ENCODE data around the gene FBLN1.

Gene FBLN1

GRCh38 chr22:45638834-45639746, 136.4 kb downstream of the FBLN1 start:
- no peaks in the 10 kb centered on the region for H3K9me3 Mint-ChIP-seq
- H3K4me3 Mint-ChIP-seq, result peak overlapping the region; percentile 63
- DNase-seq (ENCODE audit: low spot score), result peak; percentile 7
- H3K4me1 Mint-ChIP-seq (ENCODE audit: low read depth), result peaks cover 23% of the 10 kb centered on the region
- peak overlapping the region; percentile 70 for H3K27ac Mint-ChIP-seq
- H3K27me3 Mint-ChIP-seq (ENCODE audit: low read depth), result peaks cover 36% of the 10 kb centered on the region
- H3K36me3 Mint-ChIP-seq (ENCODE audit: low read depth), result no peaks in the 10 kb centered on the region

- Mint-ChIP-seq H3K36me3 (ENCODE audit: low read depth) (no peaks in the 10 kb centered on the region), H3K27me3 (ENCODE audit: low read depth) (peaks cover 39% of the 10 kb centered on the region), H3K4me1 (ENCODE audit: low read depth) (peaks cover 23% of the 10 kb centered on the region), H3K4me3 (peak overlapping the region; percentile 46), H3K9me3 (no peaks in the 10 kb centered on the region), H3K27ac (no peak overlapping the region)
- DNase-seq (ENCODE audit: low spot score), result no peak
Observed at GRCh38 chr22:45639747-45640102, 137.0 kb downstream of the FBLN1 start.

GRCh38 chr22:45640291-45640940, 137.7 kb downstream of the FBLN1 start:
- Mint-ChIP-seq H3K9me3 (no peaks in the 10 kb centered on the region), H3K4me3 (no peak overlapping the region), H3K4me1 (ENCODE audit: low read depth) (peaks cover 23% of the 10 kb centered on the region), H3K27me3 (ENCODE audit: low read depth) (peaks cover 42% of the 10 kb centered on the region), H3K27ac (no peak overlapping the region), H3K36me3 (ENCODE audit: low read depth) (no peaks in the 10 kb centered on the region)
- no peak for DNase-seq (ENCODE audit: low spot score)

GRCh38 chr22:45640941-45641621, 138.4 kb downstream of the FBLN1 start:
- no peak overlapping the region for H3K4me3 Mint-ChIP-seq
- peaks cover 27% of the 10 kb centered on the region for H3K4me1 Mint-ChIP-seq (ENCODE audit: low read depth)
- peaks cover 45% of the 10 kb centered on the region for H3K27me3 Mint-ChIP-seq (ENCODE audit: low read depth)
- no peak for DNase-seq (ENCODE audit: low spot score)
- H3K9me3 Mint-ChIP-seq, result no peaks in the 10 kb centered on the region
- no peak overlapping the region for H3K27ac Mint-ChIP-seq
- H3K36me3 Mint-ChIP-seq (ENCODE audit: low read depth), result no peaks in the 10 kb centered on the region

- H3K27ac Mint-ChIP-seq, result no peak overlapping the region
- peaks cover 48% of the 10 kb centered on the region for H3K27me3 Mint-ChIP-seq (ENCODE audit: low read depth)
- no peak overlapping the region for H3K4me3 Mint-ChIP-seq
- H3K36me3 Mint-ChIP-seq (ENCODE audit: low read depth), result no peaks in the 10 kb centered on the region
- H3K4me1 Mint-ChIP-seq (ENCODE audit: low read depth), result peaks cover 27% of the 10 kb centered on the region
- DNase-seq (ENCODE audit: low spot score), result no peak
- no peaks in the 10 kb centered on the region for H3K9me3 Mint-ChIP-seq
Observed at GRCh38 chr22:45642986-45643385, 140.3 kb downstream of the FBLN1 start.

- no peak overlapping the region for H3K4me3 Mint-ChIP-seq
- peaks cover 48% of the 10 kb centered on the region for H3K27me3 Mint-ChIP-seq (ENCODE audit: low read depth)
- H3K27ac Mint-ChIP-seq, result no peak overlapping the region
- no peaks in the 10 kb centered on the region for H3K9me3 Mint-ChIP-seq
- peaks cover 15% of the 10 kb centered on the region for H3K4me1 Mint-ChIP-seq (ENCODE audit: low read depth)
- DNase-seq (ENCODE audit: low spot score), result no peak
- H3K36me3 Mint-ChIP-seq (ENCODE audit: low read depth), result no peaks in the 10 kb centered on the region
Observed at GRCh38 chr22:45644714-45645113, 142.0 kb downstream of the FBLN1 start.

GRCh38 chr22:45645150-45645525, 142.5 kb downstream of the FBLN1 start:
- H3K9me3 Mint-ChIP-seq, result no peaks in the 10 kb centered on the region
- H3K36me3 Mint-ChIP-seq (ENCODE audit: low read depth), result no peaks in the 10 kb centered on the region
- H3K27me3 Mint-ChIP-seq (ENCODE audit: low read depth), result peaks cover 46% of the 10 kb centered on the region
- DNase-seq (ENCODE audit: low spot score), result no peak
- H3K27ac Mint-ChIP-seq, result no peak overlapping the region
- peaks cover 13% of the 10 kb centered on the region for H3K4me1 Mint-ChIP-seq (ENCODE audit: low read depth)
- H3K4me3 Mint-ChIP-seq, result no peak overlapping the region

- Mint-ChIP-seq H3K4me1 (ENCODE audit: low read depth) (peaks cover 11% of the 10 kb centered on the region), H3K27me3 (ENCODE audit: low read depth) (peaks cover 46% of the 10 kb centered on the region), H3K27ac (no peak overlapping the region), H3K9me3 (no peaks in the 10 kb centered on the region), H3K4me3 (peak overlapping the region; percentile 5), H3K36me3 (ENCODE audit: low read depth) (no peaks in the 10 kb centered on the region)
- peak; percentile 65 for DNase-seq (ENCODE audit: low spot score)
Observed at GRCh38 chr22:45645526-45646414, 143.1 kb downstream of the FBLN1 start.

GRCh38 chr22:45647532-45648225, 145.0 kb downstream of the FBLN1 start:
- Mint-ChIP-seq H3K36me3 (ENCODE audit: low read depth) (no peaks in the 10 kb centered on the region), H3K4me3 (no peak overlapping the region), H3K9me3 (no peaks in the 10 kb centered on the region), H3K27ac (no peak overlapping the region), H3K27me3 (ENCODE audit: low read depth) (peaks cover 38% of the 10 kb centered on the region), H3K4me1 (ENCODE audit: low read depth) (peaks cover 9% of the 10 kb centered on the region)
- DNase-seq (ENCODE audit: low spot score), result no peak

GRCh38 chr22:45648301-45649117, 145.8 kb downstream of the FBLN1 start:
- Mint-ChIP-seq H3K9me3 (no peaks in the 10 kb centered on the region), H3K27ac (no peak overlapping the region), H3K4me3 (no peak overlapping the region), H3K4me1 (ENCODE audit: low read depth) (peaks cover 3% of the 10 kb centered on the region), H3K27me3 (ENCODE audit: low read depth) (peaks cover 33% of the 10 kb centered on the region), H3K36me3 (ENCODE audit: low read depth) (no peaks in the 10 kb centered on the region)
- no peak for DNase-seq (ENCODE audit: low spot score)

- H3K4me3 Mint-ChIP-seq, result no peak overlapping the region
- H3K27ac Mint-ChIP-seq, result no peak overlapping the region
- no peaks in the 10 kb centered on the region for H3K9me3 Mint-ChIP-seq
- DNase-seq (ENCODE audit: low spot score), result no peak
- peaks cover 3% of the 10 kb centered on the region for H3K4me1 Mint-ChIP-seq (ENCODE audit: low read depth)
- H3K27me3 Mint-ChIP-seq (ENCODE audit: low read depth), result peaks cover 35% of the 10 kb centered on the region
- no peaks in the 10 kb centered on the region for H3K36me3 Mint-ChIP-seq (ENCODE audit: low read depth)
Observed at GRCh38 chr22:45649809-45650208, 147.1 kb downstream of the FBLN1 start.

- Mint-ChIP-seq H3K4me1 (ENCODE audit: low read depth) (peaks cover 3% of the 10 kb centered on the region), H3K27me3 (ENCODE audit: low read depth) (peaks cover 31% of the 10 kb centered on the region), H3K27ac (no peak overlapping the region), H3K36me3 (ENCODE audit: low read depth) (no peaks in the 10 kb centered on the region), H3K4me3 (no peak overlapping the region), H3K9me3 (no peaks in the 10 kb centered on the region)
- DNase-seq (ENCODE audit: low spot score), result no peak
Observed at GRCh38 chr22:45650721-45651120, 148.0 kb downstream of the FBLN1 start.
